HG03196 (cell line): ENCODE measurements around the gene P3H2.
"Not testable (repeated sequence)": the region's sequence is repeated elsewhere in the genome, so short reads cannot be mapped to it uniquely, and the experiment has no call there.

Source experiments
- ATAC-seq: cut with Tn5 transposase; IDR thresholded peaks from one replicate; pipeline ENCODE4 v1.9.1; 2021; ENCODE audit not compliant: unreplicated experiment

Gene P3H2

DNA sequence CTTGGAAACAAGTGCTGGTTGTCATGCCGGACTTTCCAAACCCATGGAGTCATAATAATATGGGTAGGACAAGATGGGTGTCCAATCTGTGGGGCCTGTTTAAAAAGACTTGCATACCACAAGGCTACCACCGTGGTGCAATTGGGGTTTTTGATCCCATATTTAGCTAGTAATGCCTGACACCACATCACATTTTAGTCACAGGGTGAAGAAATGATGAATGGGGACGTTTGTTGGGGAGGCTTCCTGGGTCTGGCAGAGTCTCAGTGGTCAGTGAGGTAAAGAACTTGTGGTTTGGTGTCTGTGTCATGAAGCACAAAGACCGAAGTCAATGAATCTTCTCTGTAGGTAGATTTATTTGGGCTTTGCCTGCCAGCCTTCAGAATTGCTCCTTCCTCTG lies 31.0 kb downstream of the P3H2 start:
- peak; percentile 70 for ATAC-seq

- no peak for ATAC-seq
These were observed 31.8 kb downstream of the P3H2 start for GRCh38 chr3:190088890-190089289.

DNA sequence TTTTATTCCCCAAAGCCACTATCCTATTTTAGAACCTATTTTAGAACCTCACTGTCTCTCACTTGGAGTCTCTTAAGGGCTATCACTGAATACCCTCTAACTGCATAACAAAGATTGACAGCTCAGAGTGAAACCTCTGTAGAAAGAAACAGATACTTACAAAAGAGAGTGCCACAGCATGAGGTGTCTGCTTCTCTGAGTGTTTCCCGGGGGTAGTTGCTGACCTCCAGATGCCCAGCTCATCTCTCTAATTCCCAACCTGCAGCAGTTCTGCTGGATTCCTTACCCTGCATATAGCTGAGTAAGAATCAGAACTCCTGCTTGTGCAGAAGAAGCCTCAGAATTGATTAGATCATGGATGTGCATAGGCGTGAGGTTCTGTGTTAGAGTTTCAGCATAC lies 34.5 kb downstream of the P3H2 start:
- ATAC-seq: peak; percentile 64

DNA sequence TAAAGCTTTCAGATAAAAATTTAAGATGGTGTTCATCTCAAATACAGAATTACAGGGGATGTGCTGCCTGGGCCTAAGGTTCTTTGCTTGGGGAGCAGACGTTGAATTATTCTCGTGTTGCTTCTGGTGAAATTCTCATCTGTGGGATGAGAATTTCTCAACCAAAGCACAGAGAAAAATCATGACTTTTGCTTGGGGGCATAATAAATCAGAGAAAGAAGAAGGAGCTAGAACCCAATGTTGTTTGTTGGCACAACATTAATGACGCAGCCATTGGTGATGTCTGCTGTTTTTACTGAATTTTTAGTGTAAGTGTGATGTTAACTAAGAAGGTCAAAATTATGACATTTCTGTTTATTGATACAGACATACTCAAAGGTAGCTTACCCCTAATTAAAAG lies 35.7 kb downstream of the P3H2 start:
- ATAC-seq: no peak

DNA sequence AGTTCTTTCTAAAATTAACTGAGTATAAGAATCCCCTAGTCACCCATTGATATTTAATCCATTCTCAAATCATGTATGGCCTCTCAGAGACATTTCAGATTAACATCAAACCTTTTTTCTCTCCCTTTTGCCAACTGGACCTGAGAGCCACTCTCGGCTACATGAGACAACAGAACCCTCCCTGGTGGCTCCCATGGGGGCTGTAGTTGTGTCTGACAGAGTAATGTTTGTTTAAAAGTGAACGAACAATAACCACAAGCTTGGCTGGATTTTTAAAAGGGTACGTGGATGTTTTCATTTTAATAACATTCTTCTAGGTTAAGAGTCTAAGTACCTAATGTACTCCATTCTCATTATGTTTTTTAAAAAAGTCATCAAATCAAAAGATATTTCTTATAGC lies 37.1 kb downstream of the P3H2 start:
- no peak for ATAC-seq

GRCh38 chr3:190081389-190081788 lies 39.3 kb downstream of the P3H2 start:
- no peak for ATAC-seq

DNA sequence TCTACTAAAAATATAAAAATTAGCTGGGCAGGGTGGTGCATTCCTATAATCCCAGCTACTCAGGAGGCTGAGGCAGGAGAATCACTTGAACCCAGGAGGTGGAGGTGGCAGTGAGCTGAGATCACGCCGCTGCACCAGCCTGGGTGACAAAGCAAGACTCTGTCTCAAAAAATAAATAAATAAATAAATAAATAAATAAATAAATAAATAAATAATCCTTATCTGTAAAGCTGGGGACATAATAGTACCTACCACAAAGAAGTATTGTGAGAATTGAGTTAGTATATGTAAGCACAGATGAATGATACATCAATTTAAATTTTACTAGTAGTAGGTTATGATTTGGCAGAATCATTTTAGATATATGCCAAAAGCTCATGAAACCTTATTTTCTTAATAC lies 41.5 kb downstream of the P3H2 start:
- ATAC-seq: not testable (repeated sequence)

- no peak for ATAC-seq
These were observed 43.2 kb downstream of the P3H2 start for GRCh38 chr3:190077395-190078045.

- ATAC-seq: no peak
These were observed 43.9 kb downstream of the P3H2 start for GRCh38 chr3:190076601-190077394.

GRCh38 chr3:190076136-190076535 lies 44.6 kb downstream of the P3H2 start:
- ATAC-seq: no peak

GRCh38 chr3:190074817-190075216 lies 45.9 kb downstream of the P3H2 start:
- ATAC-seq: no peak

GRCh38 chr3:190073264-190074008 lies 47.3 kb downstream of the P3H2 start:
- peak; percentile 98 for ATAC-seq

- no peak for ATAC-seq
These were observed 47.8 kb downstream of the P3H2 start for GRCh38 chr3:190072856-190073255.

GRCh38 chr3:190071921-190072320 lies 48.8 kb downstream of the P3H2 start:
- ATAC-seq: not testable (repeated sequence)

- no peak for ATAC-seq
These were observed 49.9 kb downstream of the P3H2 start for GRCh38 chr3:190070622-190071347.

DNA sequence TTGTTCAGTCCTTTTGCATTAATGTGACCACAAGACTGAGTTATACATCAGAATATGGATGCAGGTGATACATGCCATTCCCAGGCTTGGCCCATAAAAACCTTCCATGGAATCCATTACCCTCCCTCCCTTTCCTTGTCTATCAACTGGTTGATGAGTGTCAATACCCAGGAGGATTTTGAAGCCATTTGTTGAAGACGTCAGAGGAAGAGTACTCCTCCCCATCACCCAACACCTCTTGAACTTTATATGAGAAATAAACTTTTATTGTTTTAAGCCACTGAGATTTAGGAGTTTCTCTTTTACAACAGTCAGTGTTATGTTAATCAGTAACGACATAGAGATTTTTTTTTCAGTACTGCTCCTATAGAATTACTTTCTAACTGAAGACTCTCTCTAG lies 55.5 kb downstream of the P3H2 start:
- ATAC-seq: no peak

GRCh38 chr3:190064659-190065058 lies 56.0 kb downstream of the P3H2 start:
- no peak for ATAC-seq

DNA sequence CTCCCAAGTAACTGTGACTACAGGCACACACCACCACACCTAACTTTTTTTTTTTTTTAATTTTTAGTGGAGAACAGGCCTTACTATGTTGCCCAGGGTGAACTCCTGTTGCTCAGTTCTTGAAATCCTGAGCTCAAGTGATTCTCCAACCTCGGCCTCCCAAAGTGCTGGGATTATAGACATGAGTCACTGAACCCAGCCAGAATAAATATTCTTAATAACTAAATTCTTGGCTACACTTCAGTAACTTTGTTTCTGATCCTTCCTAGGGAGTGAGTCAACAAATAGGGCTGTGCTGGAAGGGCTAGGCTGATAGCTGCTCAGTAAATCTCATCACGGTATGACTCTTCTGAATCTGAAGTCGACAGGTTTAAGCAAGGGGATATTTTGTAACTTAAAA lies 56.6 kb downstream of the P3H2 start:
- no peak for ATAC-seq

- no peak for ATAC-seq
These were observed 57.2 kb downstream of the P3H2 start for GRCh38 chr3:190063490-190063889.

GRCh38 chr3:190060192-190060775 lies 60.4 kb downstream of the P3H2 start:
- no peak for ATAC-seq

GRCh38 chr3:190059242-190059590 lies 61.5 kb downstream of the P3H2 start:
- no peak for ATAC-seq
